ENCODE measurements around the gene ATG16L1. TPM values are rescaled to one million over a fixed set of nuclear protein-coding genes. Genes with fewer than 3 reads are reported as not detected.

The ATG16L1 gene
- total and polyA plus RNA-seq, 2 experiments from 2014 or later = 15.3 to 37.9 TPM

- TF ChIP-seq EZH2phosphoT487 (IDR thresholded peaks at IDR 0.05; ENCODE audit: unreplicated experiment) (no peak), CTCF (conservative IDR thresholded peaks at IDR 0.05; ENCODE audit: low read depth in 2 of 2) (no peak), ZNF114 (CRISPR knock-in tag; IDR thresholded peaks at IDR 0.05) (no peak), JUNB (IDR thresholded peaks at IDR 0.05; ENCODE audit: unreplicated experiment) (no peak), ZNF462 (CRISPR knock-in tag; IDR thresholded peaks at IDR 0.05) (no peak), CREB1 (CRISPR knock-in tag; IDR thresholded peaks at IDR 0.05; ENCODE audit: low read depth) (no peak), EZH2 (IDR thresholded peaks at IDR 0.05; ENCODE audit: low read depth, unreplicated experiment) (no peak), REST (IDR thresholded peaks at IDR 0.05; ENCODE audit: unreplicated experiment) (no peak), ETS1 (IDR thresholded peaks at IDR 0.05) (no peak), POLR2AphosphoS5 (IDR thresholded peaks at IDR 0.05; ENCODE audit: low read depth) (no peak), NANOG (IDR thresholded peaks at IDR 0.05; ENCODE audit: borderline replicate concordance) (no peak), ZNF331 (CRISPR knock-in tag; IDR thresholded peaks at IDR 0.05; ENCODE audit: low read depth) (no peak), STAT1 (IDR thresholded peaks at IDR 0.05; ENCODE audit: unreplicated experiment) (no peak)
- no peak overlapping the region for H2AFZ ChIP-seq
- H3K4me2 ChIP-seq = no peak overlapping the region
- peaks cover 11% of the 10 kb centered on the region; the same call in 1 of the 2 replicates for H3K79me2 ChIP-seq (replicated peaks; ENCODE audit: insufficient read depth)
- DNase-seq (ENCODE audit: low spot score) (no peak), ATAC-seq (no peak)
- Mint-ChIP-seq H3K36me3 (ENCODE audit: low read depth) (peaks cover 76% of the 10 kb centered on the region), H3K9me3 (no peaks in the 10 kb centered on the region), H3K27ac (no peak overlapping the region), H3K4me3 (no peak overlapping the region), H3K4me1 (no peaks in the 10 kb centered on the region), H3K27me3 (ENCODE audit: insufficient read depth, low read depth, poor library complexity) (peaks cover 2% of the 10 kb centered on the region)
- H3K4me1 ChIP-seq (ENCODE audit: insufficient read depth) = no peaks in the 10 kb centered on the region
- peaks cover 43% of the 10 kb centered on the region for H3K36me3 ChIP-seq (ENCODE audit: insufficient read depth)
- H4K20me1 ChIP-seq (replicated peaks; ENCODE audit: insufficient read depth) = peaks cover 21% of the 10 kb centered on the region
- no peaks in the 10 kb centered on the region for H3F3A ChIP-seq (replicated peaks; ENCODE audit: low read depth)
- H3K4me3 ChIP-seq = no peak overlapping the region
- H3K9me2 ChIP-seq (ENCODE audit: insufficient read depth) = no peaks in the 10 kb centered on the region
- H3K27me3 ChIP-seq (ENCODE audit: insufficient read depth) = no peaks in the 10 kb centered on the region
- no peak overlapping the region for H3K27ac ChIP-seq (ENCODE audit: low read depth)
These were observed 34.4 kb downstream of the ATG16L1 start for GRCh38 chr2:233285921-233286320.
